Mesenchymal stem cell (in vitro differentiated cells and primary cell): ENCODE results near the gene RANBP17.
"Not testable (repeated sequence)": the region's sequence is repeated elsewhere in the genome, so short reads cannot be mapped to it uniquely, and the experiment has no call there.

Experiments
- DNase-seq: peaks from one replicate; pipeline ENCODE4 v3.0.0-alpha.2; 2013
- H2AFZ ChIP-seq: one replicate; pipeline ENCODE4 v1.6.1; 2013; ENCODE audit warnings: low read depth, mild to moderate bottlenecking, control low read depth, inconsistent platforms, low read length, moderate library complexity
- H2AK5ac ChIP-seq: 2 replicates; pipeline ENCODE4 v1.6.1; 2013; ENCODE audit warnings: low read length, moderate library complexity, mild to moderate bottlenecking, inconsistent platforms; ENCODE audit not compliant: severe bottlenecking
- H2BK120ac ChIP-seq: one replicate; pipeline ENCODE4 v1.6.1; 2013; ENCODE audit warnings: low read depth, mild to moderate bottlenecking, inconsistent platforms, low read length, moderate library complexity
- H2BK12ac ChIP-seq, 2 experiments: one replicate each; pipeline ENCODE4 v1.6.1; 2013; ENCODE audit warnings: inconsistent platforms in 2 of 2, low read length in 2 of 2, mild to moderate bottlenecking in 2 of 2, moderate library complexity in 2 of 2, control low read depth in 1 of 2
- H2BK15ac ChIP-seq: one replicate; pipeline ENCODE4 v1.6.1; 2013; ENCODE audit warnings: mild to moderate bottlenecking, low read depth, inconsistent platforms; ENCODE audit not compliant: poor library complexity, severe bottlenecking
- H2BK5ac ChIP-seq: 2 replicates; pipeline ENCODE4 v1.6.1; 2013; ENCODE audit warnings: low read depth, mild to moderate bottlenecking, low read length, control low read depth, inconsistent platforms; ENCODE audit not compliant: poor library complexity, severe bottlenecking
- H3K14ac ChIP-seq, 2 experiments: one replicate each; pipeline ENCODE4 v1.6.1; 2013; ENCODE audit warnings: inconsistent platforms in 2 of 2, low read length in 2 of 2, control low read depth in 1 of 2, mild to moderate bottlenecking in 1 of 2, moderate library complexity in 1 of 2
- H3K18ac ChIP-seq, 2 experiments: one replicate each; pipeline ENCODE4 v1.6.1; 2013; ENCODE audit warnings: inconsistent platforms in 2 of 2, low read length in 2 of 2, control low read depth in 1 of 2, low read depth in 1 of 2, mild to moderate bottlenecking in 1 of 2
- H3K23ac ChIP-seq, 2 experiments: one replicate each; pipeline ENCODE4 v1.6.1; 2013; ENCODE audit warnings: inconsistent platforms in 2 of 2, low read length in 2 of 2, mild to moderate bottlenecking in 2 of 2, moderate library complexity in 2 of 2, control low read depth in 1 of 2
- H3K27ac ChIP-seq: 2 replicates; pipeline ENCODE4 v1.5.1; 2013; ENCODE audit warnings: mild to moderate bottlenecking, moderate library complexity, low read length, control low read depth, inconsistent platforms; ENCODE audit not compliant: poor library complexity, severe bottlenecking
- H3K27me3 ChIP-seq, 2 experiments: 2 replicates each; pipeline versions ENCODE4 v1.6.1 to v1.7.0; 2013; ENCODE audit warnings: low read length in 2 of 2, mild to moderate bottlenecking in 2 of 2, moderate library complexity in 2 of 2, control low read depth in 1 of 2, inconsistent platforms in 1 of 2; ENCODE audit not compliant: control insufficient read depth in 1 of 2, insufficient read depth in 1 of 2
- H3K36me3 ChIP-seq, 2 experiments: 2 replicates each; pipeline versions ENCODE4 v1.6.1 to v1.7.0; 2013; ENCODE audit warnings: low read length in 2 of 2, control low read depth in 1 of 2, inconsistent platforms in 1 of 2, low read depth in 1 of 2, mild to moderate bottlenecking in 1 of 2; ENCODE audit not compliant: insufficient read depth in 2 of 2, control insufficient read depth in 1 of 2
- H3K4ac ChIP-seq, 2 experiments: one replicate each; pipeline ENCODE4 v1.6.1; 2013; ENCODE audit warnings: inconsistent platforms in 2 of 2, low read length in 2 of 2, mild to moderate bottlenecking in 2 of 2, moderate library complexity in 2 of 2, control low read depth in 1 of 2, low read depth in 1 of 2
- H3K4me1 ChIP-seq: 2 replicates; pipeline ENCODE4 v1.6.1; 2013; ENCODE audit warnings: low read depth, low read length, control low read depth; ENCODE audit not compliant: control insufficient read depth, insufficient read depth
- H3K4me2 ChIP-seq: 2 replicates; pipeline ENCODE4 v1.6.1; 2013; ENCODE audit warnings: low read length, mild to moderate bottlenecking, inconsistent platforms; ENCODE audit not compliant: poor library complexity, severe bottlenecking
- H3K4me3 ChIP-seq, 2 experiments: 2 replicates each; pipeline versions ENCODE4 v1.5.1 to v1.7.0; 2013; ENCODE audit warnings: low read length in 2 of 2, mild to moderate bottlenecking in 2 of 2, control low read depth in 1 of 2, low read depth in 1 of 2; ENCODE audit not compliant: insufficient read depth in 1 of 2
- H3K79me1 ChIP-seq: replicated peaks from 2 replicates; pipeline ENCODE4 v1.6.1; 2013; ENCODE audit warnings: mild to moderate bottlenecking, control low read depth, low read length, inconsistent platforms; ENCODE audit not compliant: poor library complexity, severe bottlenecking
- H3K9ac ChIP-seq: 2 replicates; pipeline ENCODE4 v1.7.0; 2013; ENCODE audit warnings: mild to moderate bottlenecking, low read length, moderate library complexity
- H3K9me3 ChIP-seq: 2 replicates; pipeline ENCODE4 v1.7.0; 2013; ENCODE audit warnings: mild to moderate bottlenecking, low read length; ENCODE audit not compliant: control insufficient read depth
- H4K8ac ChIP-seq: one replicate; pipeline ENCODE4 v1.6.1; 2013; ENCODE audit warnings: inconsistent platforms, mild to moderate bottlenecking, low read length, moderate library complexity
- H4K91ac ChIP-seq: one replicate; pipeline ENCODE4 v1.6.1; 2013; ENCODE audit warnings: mild to moderate bottlenecking, low read length, inconsistent platforms
- WGBS: methylation state at CpG from one replicate; pipeline ENCODE4 v1.1.7; 2013; ENCODE audit warnings: mixed read lengths; 5-methylcytosine and 5-hydroxymethylcytosine counted together

RANBP17 gene

DNA sequence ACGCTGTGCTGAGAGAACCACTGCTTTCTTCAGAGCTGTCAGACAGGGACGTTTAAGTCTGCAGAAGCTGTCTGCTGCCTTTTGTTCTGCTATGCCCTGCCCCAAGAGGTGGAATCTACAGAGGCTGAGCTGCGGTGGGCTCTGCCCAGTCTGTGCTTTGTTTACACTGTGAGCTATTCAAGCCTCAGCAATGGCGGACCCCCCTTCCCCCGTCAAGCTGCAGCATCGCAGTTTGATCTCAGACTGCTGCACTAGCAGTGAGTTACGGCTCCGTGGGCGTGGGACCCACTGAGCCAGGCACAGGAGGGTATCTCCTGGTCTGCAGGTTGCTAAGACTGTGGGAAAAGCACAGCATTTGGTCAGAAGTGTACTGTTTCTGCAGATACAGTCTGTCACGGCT, 60.5 kb downstream of the RANBP17 start:
- not testable (repeated sequence) for H3K4ac ChIP-seq, H3K14ac ChIP-seq, H3K79me1 ChIP-seq, H3K9ac ChIP-seq, H2AK5ac ChIP-seq, H3K27ac ChIP-seq, H2BK15ac ChIP-seq, H2BK12ac ChIP-seq, DNase-seq, H3K4me3 ChIP-seq, H3K4me1 ChIP-seq, H2AFZ ChIP-seq, H3K18ac ChIP-seq, H3K4me2 ChIP-seq, H3K23ac ChIP-seq, H2BK120ac ChIP-seq, H2BK5ac ChIP-seq, H3K27me3 ChIP-seq, H4K8ac ChIP-seq, H3K9me3 ChIP-seq, H3K36me3 ChIP-seq
- H4K91ac ChIP-seq: peak overlapping the region; percentile 21
- 75% methylated on average over 10 of the region's 10 CpGs for WGBS

DNA sequence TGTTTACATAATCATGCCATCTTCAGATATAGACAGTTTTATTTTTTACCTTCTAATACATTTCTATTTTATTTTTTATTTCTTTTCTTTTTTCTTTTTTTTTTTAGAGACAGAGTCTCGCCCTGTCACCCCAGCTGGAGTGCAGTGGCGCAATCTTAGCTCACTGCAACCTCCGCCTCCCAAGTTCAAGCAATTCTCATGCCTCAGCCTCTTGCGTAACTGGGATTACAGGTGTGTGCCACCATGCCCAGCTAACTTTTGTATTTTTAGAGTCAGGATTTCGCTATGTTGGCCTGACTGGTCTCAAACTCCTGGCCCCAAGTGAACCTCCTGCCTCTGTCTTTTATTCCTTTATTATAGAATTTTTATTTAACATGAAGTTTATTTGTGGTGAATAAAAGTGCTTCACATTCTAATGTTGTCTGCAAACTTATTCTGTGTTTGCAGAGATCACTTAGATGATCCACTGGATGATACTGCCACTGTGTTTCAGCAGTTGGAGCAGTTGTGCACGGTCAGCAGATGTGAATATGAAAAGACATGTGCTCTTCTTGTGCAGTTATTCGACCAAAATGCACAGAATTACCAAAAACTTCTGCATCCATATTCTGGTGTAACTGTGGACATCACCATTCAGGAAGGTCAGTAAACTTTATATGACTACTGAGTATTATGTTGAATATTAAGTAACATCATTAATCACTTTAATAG, 62.2 kb downstream of the RANBP17 start:
- Histone ChIP-seq H4K8ac (no peak overlapping the region), H3K4me3 (no peak overlapping the region), H3K9me3 (no peaks in the 10 kb centered on the region), H3K4ac (no peak overlapping the region), H4K91ac (no peak overlapping the region), H3K27ac (no peak overlapping the region), H3K23ac (no peak overlapping the region), H3K27me3 (no peaks in the 10 kb centered on the region), H2BK120ac (no peak overlapping the region), H2AFZ (no peak overlapping the region), H3K4me2 (no peak overlapping the region), H3K9ac (no peak overlapping the region), H3K14ac (no peak overlapping the region), H2AK5ac (no peak overlapping the region), H2BK15ac (no peak overlapping the region), H3K18ac (no peak overlapping the region), H2BK12ac (no peak overlapping the region), H3K4me1 (no peaks in the 10 kb centered on the region), H3K36me3 (peaks cover 0 to 6% of the 10 kb centered on the region in 2 experiments), H3K79me1 (peaks cover 2% of the 10 kb centered on the region), H2BK5ac (no peak overlapping the region)
- 97% methylated on average over 6 of the region's 7 CpGs for WGBS
- no peak for DNase-seq

- H2AFZ ChIP-seq, H3K4me2 ChIP-seq, H3K18ac ChIP-seq, H4K8ac ChIP-seq, H4K91ac ChIP-seq, H3K9ac ChIP-seq, H3K4me3 ChIP-seq, H3K23ac ChIP-seq, H3K9me3 ChIP-seq, H2BK120ac ChIP-seq, H3K79me1 ChIP-seq, H2BK12ac ChIP-seq, DNase-seq, H3K36me3 ChIP-seq, H2BK5ac ChIP-seq, H3K4ac ChIP-seq, H3K27ac ChIP-seq, H3K4me1 ChIP-seq, H2AK5ac ChIP-seq, H3K27me3 ChIP-seq, H3K14ac ChIP-seq, H2BK15ac ChIP-seq: not testable (repeated sequence)
- WGBS: 81% methylated on average over 18 of the region's 18 CpGs
These were observed 73.9 kb downstream of the RANBP17 start for GRCh38 chr5:170935534-170936218.

- Histone ChIP-seq H3K4ac (no peak overlapping the region), H3K4me2 (no peak overlapping the region), H3K9me3 (peaks cover 7% of the 10 kb centered on the region), H2AFZ (no peak overlapping the region), H2BK12ac (no peak overlapping the region), H3K14ac (no peak overlapping the region), H3K4me1 (no peaks in the 10 kb centered on the region), H3K23ac (no peak overlapping the region), H3K9ac (no peak overlapping the region), H3K27me3 (no peaks in the 10 kb centered on the region), H3K18ac (no peak overlapping the region), H2AK5ac (no peak overlapping the region), H2BK15ac (no peak overlapping the region), H4K91ac (no peak overlapping the region), H3K4me3 (no peak overlapping the region), H4K8ac (no peak overlapping the region), H2BK5ac (no peak overlapping the region), H3K27ac (no peak overlapping the region), H3K79me1 (peaks cover 1% of the 10 kb centered on the region), H2BK120ac (no peak overlapping the region), H3K36me3 (peaks cover 0 to 4% of the 10 kb centered on the region in 2 experiments)
- no peak for DNase-seq
These were observed 75.3 kb downstream of the RANBP17 start for GRCh38 chr5:170937072-170937471.
